Measurements from ENCODE around the gene KAT8.
"Not testable (repeated sequence)": the region's sequence is repeated elsewhere in the genome, so short reads cannot be mapped to it uniquely, and the experiment has no call there.

The KAT8 gene

DNA sequence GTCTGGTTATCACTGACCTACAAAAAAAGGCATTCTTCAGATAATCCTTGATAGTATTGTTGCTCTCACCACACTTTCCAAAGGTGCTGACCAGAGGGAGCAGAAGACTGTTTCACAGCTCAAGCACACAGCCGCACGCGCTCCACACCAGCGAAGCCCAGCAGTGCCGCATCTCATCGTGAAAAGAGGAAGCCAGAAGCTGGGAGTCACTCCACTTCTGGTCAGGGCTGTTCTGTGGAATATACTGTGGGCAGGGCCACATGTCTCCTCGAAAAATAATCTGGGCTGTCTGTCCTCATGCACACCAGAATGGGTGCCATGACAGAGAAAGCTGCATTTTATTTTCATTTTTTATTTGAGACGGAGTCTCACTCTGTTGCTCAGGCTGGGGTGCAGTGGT, 39.7 kb downstream of the KAT8 start:
- no peak for DNase-seq (ENCODE audit: low read depth)
- TF ChIP-seq, protein P1, sequence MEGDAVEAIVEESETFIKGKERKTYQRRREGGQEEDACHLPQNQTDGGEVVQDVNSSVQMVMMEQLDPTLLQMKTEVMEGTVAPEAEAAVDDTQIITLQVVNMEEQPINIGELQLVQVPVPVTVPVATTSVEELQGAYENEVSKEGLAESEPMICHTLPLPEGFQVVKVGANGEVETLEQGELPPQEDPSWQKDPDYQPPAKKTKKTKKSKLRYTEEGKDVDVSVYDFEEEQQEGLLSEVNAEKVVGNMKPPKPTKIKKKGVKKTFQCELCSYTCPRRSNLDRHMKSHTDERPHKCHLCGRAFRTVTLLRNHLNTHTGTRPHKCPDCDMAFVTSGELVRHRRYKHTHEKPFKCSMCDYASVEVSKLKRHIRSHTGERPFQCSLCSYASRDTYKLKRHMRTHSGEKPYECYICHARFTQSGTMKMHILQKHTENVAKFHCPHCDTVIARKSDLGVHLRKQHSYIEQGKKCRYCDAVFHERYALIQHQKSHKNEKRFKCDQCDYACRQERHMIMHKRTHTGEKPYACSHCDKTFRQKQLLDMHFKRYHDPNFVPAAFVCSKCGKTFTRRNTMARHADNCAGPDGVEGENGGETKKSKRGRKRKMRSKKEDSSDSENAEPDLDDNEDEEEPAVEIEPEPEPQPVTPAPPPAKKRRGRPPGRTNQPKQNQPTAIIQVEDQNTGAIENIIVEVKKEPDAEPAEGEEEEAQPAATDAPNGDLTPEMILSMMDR (IDR thresholded peaks at IDR 0.05; ENCODE audit: low read depth, low read length, missing control alignments) = no peak
- H3K4me3 ChIP-seq (ENCODE audit: low read depth, low read length) = no peak overlapping the region

DNA sequence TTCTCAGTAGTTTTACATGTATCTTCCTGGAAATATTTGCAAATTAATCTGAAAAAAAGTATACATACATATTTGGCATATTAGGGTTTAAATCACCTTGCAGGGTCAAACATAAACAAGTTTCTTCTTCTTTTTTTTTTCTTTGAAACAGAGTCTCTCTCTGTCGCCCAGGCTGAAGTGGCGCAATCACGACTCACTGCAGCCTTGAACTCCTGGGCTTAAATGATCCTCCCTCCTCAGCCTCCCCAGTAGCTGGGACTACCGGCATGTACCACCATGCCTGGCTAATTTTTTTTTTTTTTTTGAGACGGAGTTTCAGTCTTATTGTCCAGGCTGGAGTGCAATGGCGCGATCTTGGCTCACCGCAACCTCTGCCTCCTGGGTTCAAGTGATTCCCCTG, 49.9 kb downstream of the KAT8 start:
- no peak for DNase-seq (ENCODE audit: low read depth)
- no peak overlapping the region for H3K4me3 ChIP-seq (ENCODE audit: low read depth, low read length)

DNA sequence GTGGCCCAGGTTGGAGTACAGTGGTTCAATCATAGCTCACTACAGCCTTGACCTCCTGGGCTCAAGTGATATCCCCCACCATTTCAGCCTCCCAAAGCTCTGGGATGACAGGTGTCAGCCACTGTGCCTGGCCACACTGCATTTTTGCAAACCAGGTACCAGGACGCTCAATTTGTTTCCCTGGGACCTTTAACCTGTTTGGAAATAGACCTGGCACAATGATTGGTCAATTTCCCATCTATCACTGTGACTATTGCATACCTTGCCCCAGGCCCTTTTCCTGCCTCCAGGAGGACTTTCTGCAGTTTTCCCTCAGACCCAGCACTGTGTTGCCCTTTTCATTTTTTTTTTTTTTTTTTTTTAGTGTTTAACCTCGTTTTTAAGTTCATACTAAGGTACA, 51.4 kb downstream of the KAT8 start:
- no peak for DNase-seq (ENCODE audit: low read depth)
- H3K4me3 ChIP-seq (ENCODE audit: low read depth, low read length) = no peak overlapping the region
- TF ChIP-seq, protein P1 (IDR thresholded peaks at IDR 0.05; ENCODE audit: low read depth, low read length, missing control alignments) = no peak

More for the DNA sequence above, 49.9 kb downstream of the KAT8 start:
- TF ChIP-seq, protein P1 (IDR thresholded peaks at IDR 0.05; ENCODE audit: low read depth, low read length, missing control alignments) = no peak

DNA sequence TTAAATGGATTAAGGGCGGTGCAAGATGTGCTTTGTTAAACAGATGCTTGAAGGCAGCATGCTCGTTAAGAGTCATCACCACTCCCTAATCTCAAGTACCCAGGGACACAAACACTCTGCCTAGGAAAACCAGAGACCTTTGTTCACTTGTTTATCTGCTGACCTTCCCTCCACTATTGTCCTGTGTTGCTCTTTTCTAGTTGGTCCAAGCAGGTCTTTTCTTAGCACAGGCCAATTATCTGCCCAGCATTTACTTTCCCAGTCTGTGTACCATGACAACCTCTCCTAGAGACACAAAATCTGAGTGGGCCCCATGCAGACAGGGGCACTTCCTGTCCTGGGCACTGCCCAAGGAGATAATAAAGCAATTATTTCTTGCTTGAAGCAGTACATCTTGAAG, 52.6 kb downstream of the KAT8 start:
- not testable (repeated sequence) for H3K4me3 ChIP-seq (ENCODE audit: low read depth, low read length); DNase-seq (ENCODE audit: low read depth)

DNA sequence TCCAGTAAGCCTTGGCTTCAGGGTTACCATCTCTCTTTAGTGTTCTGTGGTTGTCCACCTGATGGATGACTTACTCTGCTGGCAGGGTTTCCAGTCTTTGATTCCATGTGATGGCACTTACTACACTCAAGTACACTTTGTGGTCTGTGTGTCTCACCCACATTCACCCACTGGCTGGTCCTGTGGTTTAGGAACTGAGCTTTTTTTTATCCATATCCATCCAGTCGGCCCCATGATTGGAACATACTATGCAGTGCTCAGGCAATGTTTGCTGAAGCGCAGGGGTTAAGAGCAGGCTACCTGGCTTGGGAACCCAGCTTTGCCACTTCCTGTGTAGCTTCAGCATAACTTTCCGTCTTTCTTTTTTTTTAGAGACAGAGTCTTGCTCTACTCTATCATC, 59.7 kb downstream of the KAT8 start:
- TF ChIP-seq, protein P1 (IDR thresholded peaks at IDR 0.05; ENCODE audit: low read depth, low read length, missing control alignments) = no peak
- DNase-seq (ENCODE audit: low read depth) = no peak
- no peak overlapping the region for H3K4me3 ChIP-seq (ENCODE audit: low read depth, low read length)

DNA sequence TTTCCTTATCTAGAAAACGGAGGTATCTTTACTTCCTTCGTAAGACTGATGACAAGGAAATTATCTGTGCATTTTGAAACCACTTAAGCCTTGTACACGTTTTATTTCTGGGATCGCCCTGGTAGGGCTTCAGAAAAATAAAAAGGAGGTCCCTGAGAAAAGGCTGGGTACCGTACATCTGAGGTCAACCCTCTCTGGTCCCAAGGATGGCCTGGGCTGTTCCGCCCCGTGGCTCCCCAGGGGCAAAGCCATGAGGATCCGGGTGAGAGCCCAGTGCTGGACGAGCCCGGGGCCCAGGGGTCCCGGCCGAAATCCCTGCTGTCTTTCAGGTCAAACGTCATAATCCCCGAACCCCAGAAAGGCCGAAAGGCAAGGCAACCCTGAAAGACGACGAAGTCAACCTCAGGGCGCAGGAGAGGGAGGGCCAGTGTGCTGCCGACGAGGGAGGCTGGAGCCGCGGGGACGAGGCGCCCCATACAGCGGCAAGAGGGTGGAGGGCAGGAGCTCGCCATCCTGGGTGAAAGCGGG, 61.8 kb downstream of the KAT8 start:
- TF ChIP-seq, protein P1 (IDR thresholded peaks at IDR 0.05; ENCODE audit: low read depth, low read length, missing control alignments) = no peak
- DNase-seq (ENCODE audit: low read depth) = no peak
- peak overlapping the region; percentile 88 for H3K4me3 ChIP-seq (ENCODE audit: low read depth, low read length)

DNA sequence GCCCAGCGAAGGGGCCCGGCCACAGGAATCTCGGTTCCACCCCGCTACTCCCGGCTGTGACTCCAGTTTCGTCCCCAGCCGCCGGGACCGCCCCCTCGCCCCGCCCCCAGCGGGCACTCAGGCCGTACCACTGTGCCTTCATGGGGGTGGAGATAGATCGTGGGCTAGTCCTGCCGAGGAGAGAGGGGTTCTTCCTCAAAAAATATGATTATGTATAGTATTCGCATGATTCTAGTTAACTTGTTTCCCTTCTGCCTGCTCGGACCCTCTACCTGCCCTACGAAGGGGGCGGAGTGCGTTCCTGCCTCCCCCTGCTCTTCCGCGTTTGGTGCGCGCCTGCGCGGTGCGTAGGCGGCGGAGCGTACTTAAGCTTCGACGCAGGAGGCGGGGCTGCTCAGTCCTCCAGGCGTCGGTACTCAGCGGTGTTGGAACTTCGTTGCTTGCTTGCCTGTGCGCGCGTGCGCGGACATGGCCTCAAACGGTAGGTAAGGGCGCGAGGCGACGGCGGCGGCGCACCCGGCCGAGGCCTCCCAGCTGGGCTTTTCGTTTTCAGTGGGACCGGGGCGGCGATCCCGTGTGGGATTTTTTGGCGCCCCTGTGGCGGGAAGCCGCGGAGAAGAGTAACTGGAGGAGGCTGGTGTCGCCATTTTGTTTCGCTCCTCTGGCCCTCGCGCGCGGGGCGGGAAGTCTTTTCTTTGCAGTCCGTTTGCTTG, 62.4 kb downstream of the KAT8 start, which contains the start of gene FUS:
Gene FUS, plus strand, starts transcription at position 393 of the 713 bp plus-strand sequence. Its CDS starts 76 bp downstream, at position 469.
- TF ChIP-seq, protein P1 (IDR thresholded peaks at IDR 0.05; ENCODE audit: low read depth, low read length, missing control alignments) = no peak
- peak within 1 kb of the TSS; percentile 88 for H3K4me3 ChIP-seq (ENCODE audit: low read depth, low read length)
- DNase-seq (ENCODE audit: low read depth) = peak; percentile 77

All from GM12864 (cell line).